HG02981 (cell line): ENCODE data around the gene SDCCAG8.

Experiments used
- ATAC-seq: cut with Tn5 transposase; IDR thresholded peaks from one replicate; pipeline ENCODE4 v1.9.1; 2021; ENCODE audit warnings: mild to moderate bottlenecking, moderate library complexity; ENCODE audit not compliant: unreplicated experiment

Gene SDCCAG8

GRCh38 chr1:243415663-243416408 is 160.0 kb downstream of the SDCCAG8 start:
- no peak for ATAC-seq

- ATAC-seq = peak; percentile 43
Observed at GRCh38 chr1:243416495-243416894, 160.7 kb downstream of the SDCCAG8 start.

GRCh38 chr1:243420016-243420945 is 164.4 kb downstream of the SDCCAG8 start:
- ATAC-seq = no peak

- no peak for ATAC-seq
Observed at GRCh38 chr1:243420946-243421685, 165.3 kb downstream of the SDCCAG8 start.

GRCh38 chr1:243421784-243422183 is 165.9 kb downstream of the SDCCAG8 start:
- peak; percentile 90 for ATAC-seq

- no peak for ATAC-seq
Observed at GRCh38 chr1:243422362-243422761, 166.5 kb downstream of the SDCCAG8 start.

GRCh38 chr1:243428084-243428483 is 172.2 kb downstream of the SDCCAG8 start:
- no peak for ATAC-seq

- ATAC-seq = no peak
Observed at GRCh38 chr1:243428617-243429342, 172.9 kb downstream of the SDCCAG8 start.

- ATAC-seq = no peak
Observed at GRCh38 chr1:243431591-243431990, 175.8 kb downstream of the SDCCAG8 start.

GRCh38 chr1:243432136-243432535 is 176.3 kb downstream of the SDCCAG8 start:
- no peak for ATAC-seq

GRCh38 chr1:243433737-243434370 is 178.0 kb downstream of the SDCCAG8 start:
- no peak for ATAC-seq

- no peak for ATAC-seq
Observed at GRCh38 chr1:243434594-243434993, 178.8 kb downstream of the SDCCAG8 start.

- ATAC-seq = no peak
Observed at GRCh38 chr1:243435836-243436235, 180.0 kb downstream of the SDCCAG8 start.

- ATAC-seq = no peak
Observed at GRCh38 chr1:243438146-243438545, 182.3 kb downstream of the SDCCAG8 start.

GRCh38 chr1:243438815-243439214 is 183.0 kb downstream of the SDCCAG8 start:
- ATAC-seq = no peak

GRCh38 chr1:243440406-243440805 is 184.6 kb downstream of the SDCCAG8 start:
- ATAC-seq = no peak

GRCh38 chr1:243441601-243442000 is 185.8 kb downstream of the SDCCAG8 start:
- no peak for ATAC-seq

- no peak for ATAC-seq
Observed at GRCh38 chr1:243443557-243443956, 187.7 kb downstream of the SDCCAG8 start.

GRCh38 chr1:243447347-243447746 is 191.5 kb downstream of the SDCCAG8 start:
- no peak for ATAC-seq

- no peak for ATAC-seq
Observed at GRCh38 chr1:243447844-243448243, 192.0 kb downstream of the SDCCAG8 start.
